Effector CD4-positive, alpha-beta T cell (primary cell): Measurements from ENCODE around the gene CRP. TPM values are rescaled to one million over a fixed set of nuclear protein-coding genes. Genes with fewer than 3 reads are reported as not detected.
"Not testable (repeated sequence)": the region's sequence is repeated elsewhere in the genome, so short reads cannot be mapped to it uniquely, and the experiment has no call there.

Source experiments
- DNase-seq: peaks from one replicate; pipeline ENCODE4 v3.0.0-alpha.2; 2020
- total RNA-seq: gene quantifications from one replicate; lab custom pipeline; 2026; lab: John Stamatoyannopoulos, UW

CRP gene, protein sequence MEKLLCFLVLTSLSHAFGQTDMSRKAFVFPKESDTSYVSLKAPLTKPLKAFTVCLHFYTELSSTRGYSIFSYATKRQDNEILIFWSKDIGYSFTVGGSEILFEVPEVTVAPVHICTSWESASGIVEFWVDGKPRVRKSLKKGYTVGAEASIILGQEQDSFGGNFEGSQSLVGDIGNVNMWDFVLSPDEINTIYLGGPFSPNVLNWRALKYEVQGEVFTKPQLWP
- not detected for total RNA-seq

DNA sequence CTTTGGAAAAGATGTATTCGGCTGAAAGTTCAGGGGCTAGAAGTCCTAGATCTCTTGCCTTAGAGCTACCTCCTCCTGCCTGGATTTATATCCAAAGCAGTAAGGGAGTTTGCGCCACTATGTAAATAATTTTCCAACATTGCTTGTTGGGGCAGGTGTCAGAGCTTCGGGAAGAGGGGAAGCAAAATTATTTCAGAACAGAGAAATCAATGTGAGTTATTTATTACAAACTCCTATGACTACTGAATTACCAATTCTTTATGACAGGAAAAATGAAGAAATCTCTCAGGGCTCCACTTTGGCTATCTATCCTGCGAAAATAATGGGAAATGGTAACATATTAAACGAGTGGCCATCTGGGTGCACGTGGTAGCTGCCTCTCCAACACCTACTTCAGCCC is at the start of gene CRP:
CRP (minus strand) TSS at position 61 of the 400 bp plus-strand sequence. CDS start 104 bp downstream, outside the sequence.
- no peak for DNase-seq

DNA sequence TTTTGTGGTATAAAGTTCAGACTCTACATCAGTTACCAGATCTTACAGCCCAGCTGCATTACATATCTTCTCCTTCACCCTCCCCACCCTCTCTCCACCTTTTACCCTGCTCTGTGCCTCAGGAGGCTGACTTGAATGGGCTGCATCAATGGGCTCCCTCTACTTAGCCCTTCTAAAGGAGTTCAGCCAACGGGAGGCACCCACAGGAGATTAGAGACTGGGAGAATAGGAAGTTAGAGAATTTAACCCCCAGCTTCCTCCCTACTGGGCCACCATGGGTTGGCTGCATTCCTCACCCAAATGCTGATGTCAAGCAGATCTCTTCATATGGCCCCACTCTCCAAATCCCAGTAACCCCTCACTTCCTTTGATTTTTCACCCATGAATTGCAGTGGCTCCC is 49.3 kb upstream of the CRP start:
- DNase-seq: no peak

DNA sequence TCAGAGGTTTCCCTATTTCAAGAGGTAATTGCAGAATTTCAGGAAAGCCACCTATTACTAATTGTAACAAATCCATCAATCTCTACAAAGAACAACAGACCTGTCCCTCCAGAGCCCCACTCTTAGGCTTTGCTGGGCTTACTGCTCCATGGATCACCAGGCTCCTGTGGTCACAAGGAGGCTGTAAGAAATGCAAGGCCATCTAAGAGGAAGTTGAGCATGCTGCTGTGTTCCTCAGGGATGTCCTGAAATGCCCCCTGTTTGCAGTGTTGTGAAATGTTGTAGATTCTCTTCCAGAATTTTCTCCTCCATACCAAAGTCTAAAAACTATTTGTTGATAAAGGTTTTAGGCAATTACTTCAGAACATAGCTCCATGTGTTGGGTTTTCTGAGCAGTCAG is 42.0 kb upstream of the CRP start:
- DNase-seq: no peak

DNA sequence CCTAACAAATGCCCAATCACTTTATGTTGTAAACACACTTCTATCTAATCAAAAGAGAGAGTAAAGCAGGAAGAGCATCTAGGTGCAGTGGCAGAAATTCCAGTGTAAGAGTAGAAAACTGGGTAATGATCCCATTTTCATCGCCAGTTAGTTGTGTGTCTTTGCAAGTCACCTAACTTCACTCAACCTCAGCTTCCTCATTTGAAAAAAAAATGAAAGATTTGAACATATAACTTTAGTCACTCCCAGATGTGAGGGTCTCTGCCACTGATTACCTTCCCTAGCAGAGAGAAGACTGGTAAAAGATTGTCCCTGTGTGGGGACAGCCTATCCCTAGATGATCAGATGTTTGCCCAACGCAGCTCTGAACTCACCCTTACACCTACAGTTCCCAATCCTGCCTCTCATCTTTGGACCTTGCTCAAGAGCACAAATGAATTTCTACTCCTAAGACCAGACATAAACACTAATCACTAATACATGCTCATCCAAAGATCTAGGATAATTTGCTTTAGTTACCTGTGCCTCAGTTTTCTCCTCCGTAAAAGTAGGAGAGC is 41.1 kb upstream of the CRP start:
- DNase-seq: no peak

DNA sequence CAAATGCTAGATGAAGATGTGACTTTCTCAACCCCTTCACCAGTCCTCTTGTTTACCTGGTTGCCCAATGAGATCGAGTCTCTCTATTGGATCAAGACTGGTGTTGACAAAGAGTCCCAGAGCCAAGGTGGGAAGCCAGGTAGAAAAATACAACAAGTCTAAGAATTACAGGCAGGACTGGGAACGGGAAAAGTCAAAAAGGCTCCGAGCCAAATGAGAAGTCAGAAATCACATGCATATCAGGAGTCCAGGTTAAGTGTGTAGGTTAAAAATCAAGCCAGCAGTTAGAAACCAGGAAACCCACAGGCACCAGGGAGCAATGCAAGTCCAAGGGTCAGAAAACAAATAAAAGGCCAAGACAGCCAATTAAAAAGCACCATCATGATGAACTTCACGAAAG is 39.0 kb upstream of the CRP start:
- no peak for DNase-seq

DNA sequence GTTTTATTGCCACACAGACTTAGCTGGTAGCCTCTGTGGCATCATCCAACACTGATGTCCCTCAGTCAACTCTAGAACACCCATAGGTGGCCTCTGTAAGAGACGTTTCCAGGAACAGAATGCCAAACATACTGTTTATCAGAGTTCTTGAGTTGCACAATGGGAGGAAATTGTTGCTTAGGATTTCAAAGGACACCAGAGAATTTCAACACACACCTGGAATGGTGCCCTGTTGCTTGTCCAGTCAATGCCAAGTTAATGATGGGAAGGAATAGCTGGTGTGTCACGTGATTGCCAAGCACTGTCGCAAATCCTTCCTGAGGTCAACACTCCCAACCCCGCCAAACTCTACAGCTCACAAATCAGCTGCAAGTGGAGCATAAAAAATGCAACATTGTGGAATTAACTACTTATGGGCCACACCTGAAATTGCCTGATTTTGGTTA is 37.8 kb upstream of the CRP start:
- no peak for DNase-seq

DNA sequence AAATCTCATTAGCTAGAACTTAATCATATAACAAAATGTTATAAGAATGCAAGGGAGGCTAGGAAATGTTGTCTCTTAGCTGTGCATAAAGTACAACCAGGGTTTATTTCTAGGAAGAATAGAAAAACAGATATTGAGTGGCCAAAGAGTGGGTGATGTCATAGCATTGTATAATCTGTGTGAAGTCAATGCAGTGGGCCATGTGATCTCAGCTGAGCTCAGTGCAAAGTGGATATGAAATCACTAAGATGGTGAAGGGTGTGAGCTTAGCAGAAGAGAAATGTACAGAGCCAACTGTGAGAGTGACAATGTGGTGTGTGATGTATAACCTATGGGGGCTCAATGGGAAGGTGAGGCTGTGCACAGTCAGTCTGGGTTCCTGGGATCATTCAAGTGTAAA is 36.6 kb upstream of the CRP start:
- no peak for DNase-seq

DNA sequence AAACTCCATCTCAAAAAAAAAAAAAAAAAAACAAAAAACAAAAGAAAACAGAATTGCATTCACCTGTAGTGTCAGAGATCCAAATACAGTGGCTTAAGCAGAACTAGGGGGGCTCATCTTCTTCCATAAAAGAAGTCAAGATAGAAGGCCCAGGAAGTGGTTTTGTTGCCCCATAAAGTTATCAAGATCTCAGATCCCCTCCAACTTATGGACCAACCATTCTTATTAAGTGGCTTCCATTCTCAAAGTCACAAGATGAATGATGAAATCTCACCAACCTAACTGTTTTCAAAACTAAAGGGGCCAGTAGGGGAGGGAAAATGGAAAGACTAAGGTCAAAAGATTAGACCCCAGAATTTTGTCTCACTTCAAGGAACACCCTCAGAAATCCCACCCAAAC is 36.2 kb upstream of the CRP start:
- DNase-seq: no peak

DNA sequence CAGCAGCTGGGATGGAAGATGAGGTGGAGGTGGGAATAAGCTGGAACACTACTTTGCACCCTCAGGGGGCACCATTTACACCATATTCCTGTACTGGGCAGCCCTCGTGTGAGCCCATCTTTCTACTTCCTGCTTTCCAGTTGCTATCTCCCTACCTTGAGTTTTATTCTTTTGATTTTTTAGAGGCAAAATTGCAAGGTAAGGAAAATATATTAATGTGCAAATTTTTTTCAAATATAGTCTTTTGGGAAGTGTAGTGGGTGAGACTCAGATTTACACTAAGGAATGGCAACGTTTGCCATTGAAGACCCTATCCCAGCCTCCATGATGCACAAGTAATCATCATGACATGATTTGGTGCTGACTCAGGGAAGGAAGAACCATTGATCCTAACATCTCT is 35.2 kb upstream of the CRP start:
- DNase-seq: no peak

DNA sequence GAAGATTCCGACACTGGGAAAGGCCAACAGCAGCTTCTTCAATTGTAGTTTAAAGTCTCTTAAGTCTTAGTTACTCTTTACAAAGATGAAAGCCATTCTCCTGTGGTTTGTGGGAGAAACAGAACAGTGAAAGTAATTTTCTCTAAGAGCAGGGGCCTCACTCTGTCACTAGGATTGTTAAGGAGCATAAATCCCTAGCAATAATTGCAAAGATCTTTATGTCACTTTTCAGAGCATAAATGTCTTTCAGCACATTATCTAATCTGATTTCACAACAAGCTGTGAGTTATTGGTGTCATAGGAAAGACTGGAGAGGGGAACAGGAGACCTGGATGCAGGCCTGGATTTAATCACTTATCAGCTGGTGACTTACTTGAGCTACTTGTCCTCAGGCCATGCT is 34.0 kb upstream of the CRP start:
- no peak for DNase-seq

DNA sequence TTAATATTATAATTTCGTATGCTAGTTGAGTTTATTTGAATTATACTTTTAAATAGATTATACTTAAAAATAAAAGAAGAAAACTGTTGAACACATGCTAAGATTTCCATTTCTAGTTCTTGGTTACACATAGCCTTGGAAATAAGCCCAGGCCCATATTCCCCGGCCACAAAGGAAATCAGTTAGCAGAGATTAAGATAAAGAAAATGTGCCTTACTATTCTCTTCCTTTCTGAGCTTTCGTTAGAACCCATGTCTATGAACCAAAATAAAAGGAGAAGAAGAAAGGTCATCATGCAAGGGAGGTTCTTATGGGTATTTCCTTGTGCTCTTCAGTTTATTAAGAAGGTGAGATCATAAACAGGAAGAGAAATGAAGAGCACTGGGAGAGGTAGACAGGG is 32.3 kb upstream of the CRP start:
- DNase-seq: no peak

DNA sequence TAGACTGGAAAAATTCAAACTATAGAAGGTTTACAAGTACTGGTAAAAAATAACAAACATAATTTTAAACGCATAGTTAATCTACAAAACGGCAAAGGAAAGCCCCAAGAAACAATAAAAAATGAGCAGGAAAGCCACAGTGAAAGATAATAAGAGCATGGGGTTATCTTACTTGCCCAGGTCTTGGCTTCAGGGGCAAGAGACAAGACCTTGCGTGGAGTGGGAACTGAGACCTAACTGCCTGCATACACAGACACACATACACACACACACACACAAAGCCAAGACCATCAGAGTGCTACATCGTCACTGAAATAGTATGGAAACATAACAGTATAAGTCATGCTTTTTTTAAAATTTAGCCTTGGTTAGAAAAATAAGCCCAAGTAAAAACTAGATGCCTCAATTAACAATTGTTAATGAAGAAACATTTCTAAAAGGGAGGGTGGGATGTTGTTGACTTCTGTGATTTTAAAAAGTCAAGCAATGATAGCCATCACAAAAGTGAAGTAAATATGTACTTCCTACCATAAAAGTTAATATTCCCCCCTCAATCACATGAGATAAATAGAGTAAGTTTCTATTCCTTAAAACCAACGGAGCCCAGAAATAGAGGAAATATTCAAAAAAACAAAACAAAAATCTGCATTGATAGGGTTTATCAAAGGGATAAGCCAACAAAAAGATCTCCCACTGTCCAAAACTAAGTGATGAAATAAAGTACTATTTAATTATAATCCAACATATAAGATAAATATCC is 29.4 kb upstream of the CRP start:
- DNase-seq: no peak

DNA sequence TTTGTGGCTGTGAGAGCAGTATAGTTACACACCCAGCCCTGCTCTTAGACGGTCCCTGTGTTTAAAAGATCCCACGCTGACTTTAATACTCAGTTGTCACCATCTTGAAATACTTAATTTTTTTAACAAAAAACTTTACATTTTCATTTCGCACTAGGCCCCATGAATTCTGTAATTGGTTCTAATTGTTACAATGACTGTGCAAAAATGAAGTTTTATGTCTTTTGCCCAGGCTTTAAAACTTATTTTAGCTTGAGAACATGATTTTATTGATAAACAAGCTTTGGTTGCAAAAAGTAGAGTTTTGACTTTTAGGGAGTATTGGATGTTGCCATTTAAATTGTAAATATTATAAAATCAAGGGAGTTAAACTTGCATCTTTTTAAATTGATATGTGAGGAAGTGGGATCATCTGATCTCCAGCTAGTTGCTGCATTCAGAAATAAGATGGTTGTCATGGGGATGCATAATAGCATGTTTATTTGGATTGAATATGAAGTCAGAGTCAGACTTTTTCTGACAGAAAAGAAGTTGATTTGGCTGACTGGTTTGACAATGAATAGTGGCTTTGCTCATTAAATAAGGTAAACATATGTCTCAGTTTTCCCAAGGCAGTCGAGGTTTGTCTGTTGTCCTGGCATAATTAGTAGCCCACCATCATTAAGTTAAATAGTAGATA is 23.0 kb upstream of the CRP start:
- DNase-seq: no peak

DNA sequence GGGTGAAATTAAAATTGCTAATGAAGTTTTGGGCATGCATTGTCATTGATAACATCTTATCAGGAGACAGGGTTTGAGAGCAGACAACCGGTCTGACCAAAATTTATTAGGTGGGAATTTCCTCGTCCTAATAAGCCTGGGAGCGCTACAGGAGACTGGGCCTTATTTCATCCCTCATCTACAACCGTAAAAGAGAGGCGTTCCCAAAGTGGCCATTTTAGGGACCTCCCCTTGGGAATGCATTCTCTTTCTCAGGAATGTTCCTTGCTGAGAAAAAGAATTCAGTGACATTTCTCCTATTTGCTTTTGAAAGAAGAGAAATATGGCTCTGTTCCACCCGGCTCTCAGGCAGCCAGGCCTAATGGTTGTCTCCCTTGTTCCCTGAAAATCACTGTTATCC is 8.8 kb upstream of the CRP start:
- DNase-seq: not testable (repeated sequence)

DNA sequence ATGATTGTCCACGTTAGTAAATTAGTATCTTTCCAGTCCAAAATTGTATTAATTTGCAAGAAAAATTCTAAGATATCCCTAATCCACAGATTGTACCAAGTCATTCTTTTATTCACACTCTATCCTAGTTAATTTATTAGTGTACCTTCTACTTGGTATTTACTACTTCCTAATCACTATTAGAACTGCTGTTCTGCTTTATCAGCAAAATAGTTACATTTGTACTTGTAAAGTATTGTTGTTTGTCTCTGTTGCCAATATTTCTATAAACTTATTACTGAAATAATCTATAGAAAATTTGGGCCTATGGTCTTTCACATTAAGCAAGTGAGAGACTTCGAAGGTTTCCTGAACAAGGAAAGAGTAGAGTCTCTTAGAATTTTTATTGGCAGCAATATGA is 5.6 kb upstream of the CRP start:
- DNase-seq: no peak

DNA sequence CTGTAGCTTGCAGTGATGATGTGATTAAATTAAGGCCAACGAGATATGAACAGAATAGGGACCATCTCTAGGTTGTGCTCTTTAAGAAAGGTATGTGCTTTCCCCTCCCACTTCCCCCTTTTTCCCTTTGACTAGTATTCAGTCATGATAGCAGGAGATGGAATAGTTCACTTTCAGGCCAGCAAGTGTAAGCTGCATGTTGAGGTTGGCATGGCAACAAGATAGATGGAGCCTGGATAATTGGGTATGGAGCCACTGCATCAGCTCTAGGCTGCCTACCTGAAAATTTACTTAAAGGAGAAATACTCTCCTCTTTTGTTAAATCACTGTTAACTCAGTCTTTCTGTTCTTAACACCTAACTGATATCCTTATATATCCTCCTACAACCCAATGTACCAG is 1.5 kb upstream of the CRP start:
- DNase-seq: no peak

DNA sequence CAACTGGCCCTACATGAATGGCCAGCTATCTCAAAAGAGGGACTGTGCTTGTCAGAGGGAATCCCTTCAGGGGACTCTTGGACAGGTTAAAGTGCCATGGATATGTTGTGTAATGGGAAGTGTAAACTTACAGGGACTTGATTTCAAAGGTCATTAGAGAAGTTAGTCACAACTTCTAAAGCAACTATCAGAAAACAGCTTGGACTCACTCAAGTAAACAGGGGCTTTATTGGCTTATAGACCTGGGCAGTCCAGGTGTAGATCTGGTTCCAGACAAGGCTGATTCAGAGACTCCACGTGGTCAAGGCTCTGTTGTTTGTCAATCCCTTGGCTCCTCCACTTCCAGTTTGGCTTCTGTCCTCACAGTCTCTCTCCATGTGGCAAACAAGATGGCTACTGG is 2.3 kb downstream of the CRP start:
- DNase-seq: no peak

DNA sequence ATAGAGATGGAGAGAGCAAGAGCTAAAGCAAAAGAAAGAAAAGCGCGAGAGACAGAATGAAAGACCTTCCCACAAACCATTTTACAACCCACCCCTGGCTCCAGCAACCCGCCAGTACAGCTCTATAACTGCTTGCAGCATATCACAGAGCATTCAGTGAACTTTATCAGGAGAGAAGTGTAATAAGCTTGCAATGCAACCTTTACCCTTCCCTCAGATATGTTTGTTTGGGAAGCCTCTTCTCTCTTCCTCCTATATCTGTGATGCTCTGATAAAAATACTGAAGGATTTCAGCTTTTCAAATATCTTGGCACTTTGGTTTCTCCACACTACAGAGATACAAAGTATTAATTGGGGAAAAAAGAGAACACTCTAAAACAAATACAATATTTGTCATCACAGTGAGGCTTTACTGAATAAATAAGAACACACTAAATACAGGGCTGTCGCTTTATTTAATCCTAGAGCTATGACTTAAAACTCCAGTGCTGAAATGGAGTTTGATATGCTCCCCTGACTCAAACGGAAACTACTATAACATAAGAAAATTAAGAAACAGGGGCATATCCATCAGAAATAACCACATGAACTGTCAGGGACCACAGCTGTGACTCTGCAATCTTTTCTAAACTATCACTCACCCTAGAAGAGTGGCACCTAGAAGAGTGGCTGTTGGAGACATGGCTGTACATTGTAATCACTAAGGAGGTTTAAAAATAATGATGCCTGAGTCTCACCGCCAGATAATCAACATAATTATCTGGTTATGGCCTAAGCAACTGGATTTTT is 6.7 kb downstream of the CRP start:
- no peak for DNase-seq

DNA sequence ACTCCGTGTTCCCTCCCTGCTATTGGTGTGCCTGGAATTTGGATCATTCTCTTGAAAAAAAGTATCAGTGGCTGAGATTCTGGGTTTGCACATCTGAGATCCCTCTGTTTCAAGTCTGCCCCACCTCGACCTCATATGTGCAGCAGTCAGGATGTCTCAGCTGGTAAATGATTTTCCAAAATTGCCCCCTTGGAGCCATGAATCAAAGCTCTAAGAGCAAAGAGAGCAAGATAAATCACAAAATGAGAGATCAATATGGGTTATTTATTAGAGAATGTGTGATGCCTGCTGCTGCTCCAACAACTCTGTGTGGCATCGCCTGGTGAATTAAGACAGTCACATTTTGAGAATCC is 8.5 kb downstream of the CRP start:
- DNase-seq: no peak

DNA sequence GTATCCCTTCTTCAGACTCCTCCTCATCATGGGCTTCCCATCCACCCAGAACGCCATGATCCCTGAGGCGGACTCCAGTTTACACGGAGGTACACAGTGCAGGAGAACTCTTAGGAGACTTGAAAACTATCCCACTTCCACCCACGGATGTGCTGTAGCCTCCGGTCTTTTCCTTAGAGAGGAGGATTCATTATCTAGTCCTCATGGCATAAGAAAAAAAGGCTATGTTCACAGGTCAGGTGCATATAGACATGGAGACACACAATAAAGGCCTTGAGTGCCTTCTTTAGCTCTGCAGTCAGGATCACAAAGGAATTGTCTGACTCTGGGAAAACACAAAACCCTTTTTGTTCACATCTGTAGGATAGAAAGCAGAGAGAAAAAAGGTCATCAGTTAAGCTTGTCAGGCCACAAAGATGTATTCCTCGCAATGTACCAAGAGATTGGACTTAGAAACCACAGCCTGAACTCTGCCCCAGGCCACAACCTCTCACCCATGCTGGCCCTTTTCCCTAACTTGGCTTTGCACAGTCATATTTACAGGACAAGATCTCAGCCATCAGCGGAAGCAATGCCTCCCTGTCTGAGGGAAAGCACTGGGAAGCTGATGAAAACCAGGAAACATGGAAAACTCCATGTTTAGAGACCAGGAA is 9.0 kb downstream of the CRP start:
- no peak for DNase-seq

DNA sequence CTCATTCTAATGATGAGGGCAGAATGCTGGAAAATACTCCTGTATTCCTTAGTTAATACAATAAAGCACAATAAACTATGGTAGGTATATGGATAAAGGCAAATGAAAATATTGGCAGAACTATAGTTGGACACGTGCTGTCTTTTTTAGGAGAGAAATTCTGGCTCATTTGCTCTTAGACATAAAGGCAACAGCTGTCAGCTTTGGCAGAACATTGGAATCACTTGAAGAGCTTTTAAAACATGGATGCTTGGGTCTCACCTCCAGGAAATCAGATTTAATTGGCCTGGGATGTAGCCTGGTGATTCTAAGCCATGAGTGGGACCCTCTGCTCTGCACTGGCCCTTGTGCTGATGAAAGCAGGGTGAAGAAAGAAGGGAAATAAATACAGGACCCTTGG is 9.9 kb downstream of the CRP start:
- no peak for DNase-seq

DNA sequence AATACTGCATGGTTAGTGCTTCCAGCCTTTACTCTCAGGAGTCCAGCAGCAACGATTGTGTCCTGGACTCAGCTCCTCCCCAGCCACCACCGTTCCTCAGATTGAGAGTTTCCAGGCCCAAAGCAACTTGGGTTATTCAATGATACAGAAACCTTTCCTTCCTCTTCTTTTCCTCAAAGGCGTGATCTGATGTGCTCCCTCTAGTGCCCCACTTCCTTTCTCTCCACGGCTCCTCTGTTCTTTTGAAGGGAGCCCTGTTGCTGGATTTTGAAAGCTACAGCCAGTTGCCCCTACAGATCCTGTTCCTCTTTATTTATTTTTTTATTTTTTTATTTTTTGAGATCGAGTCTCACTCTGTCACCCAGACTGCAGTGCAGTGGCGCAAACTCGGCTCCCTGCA is 14.1 kb downstream of the CRP start:
- DNase-seq: no peak

DNA sequence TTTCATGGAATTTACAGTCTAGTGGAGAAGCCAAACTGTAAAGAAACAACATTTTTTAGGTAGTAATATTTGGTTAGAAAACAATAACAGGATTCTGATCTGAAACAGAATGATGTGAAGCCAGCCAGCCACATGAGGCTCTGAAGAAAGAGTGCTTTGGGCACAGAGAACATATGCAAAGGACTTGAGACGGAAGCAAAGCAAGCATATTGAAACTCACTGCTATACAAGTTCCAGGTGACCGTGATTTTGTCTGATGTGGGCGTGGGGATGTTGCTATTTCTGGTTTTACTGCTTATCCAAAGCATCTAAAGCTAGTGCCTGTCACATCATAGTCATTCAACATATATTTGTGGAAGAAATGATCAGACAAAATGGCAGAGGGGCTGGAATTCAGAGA is 14.7 kb downstream of the CRP start:
- no peak for DNase-seq
